HG02938 (cell line): ENCODE results near the gene GLP2R.
A peak's percentile ranks its signal among the peaks of the same experiment; 100 is the strongest.
"Not testable (repeated sequence)": the region's sequence is repeated elsewhere in the genome, so short reads cannot be mapped to it uniquely, and the experiment has no call there.

Experiments used
- ATAC-seq: cut with Tn5 transposase; IDR thresholded peaks from one replicate; pipeline ENCODE4 v1.9.1; 2021; ENCODE audit warnings: mild to moderate bottlenecking, moderate library complexity; ENCODE audit not compliant: unreplicated experiment

Gene GLP2R

DNA sequence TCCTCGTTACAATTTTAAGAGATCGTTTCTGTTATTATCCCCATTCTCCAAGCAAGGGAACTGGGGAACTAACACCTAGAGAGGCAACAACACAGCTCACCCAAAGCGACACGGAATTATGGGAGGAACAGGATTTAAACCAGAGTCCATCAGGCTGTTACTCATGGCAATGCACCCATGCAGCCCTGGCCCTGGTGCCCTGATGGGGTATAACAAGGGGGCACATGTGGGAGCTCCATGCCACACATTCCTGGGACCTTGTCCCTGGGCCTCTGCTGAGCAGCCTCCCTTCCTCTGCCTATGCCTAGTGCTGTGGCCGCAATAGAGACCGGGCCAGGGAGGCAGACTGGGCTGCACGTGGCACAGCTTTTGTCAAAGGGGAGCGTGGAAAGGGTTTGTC, 92.6 kb downstream of the GLP2R start:
- ATAC-seq, result no peak

DNA sequence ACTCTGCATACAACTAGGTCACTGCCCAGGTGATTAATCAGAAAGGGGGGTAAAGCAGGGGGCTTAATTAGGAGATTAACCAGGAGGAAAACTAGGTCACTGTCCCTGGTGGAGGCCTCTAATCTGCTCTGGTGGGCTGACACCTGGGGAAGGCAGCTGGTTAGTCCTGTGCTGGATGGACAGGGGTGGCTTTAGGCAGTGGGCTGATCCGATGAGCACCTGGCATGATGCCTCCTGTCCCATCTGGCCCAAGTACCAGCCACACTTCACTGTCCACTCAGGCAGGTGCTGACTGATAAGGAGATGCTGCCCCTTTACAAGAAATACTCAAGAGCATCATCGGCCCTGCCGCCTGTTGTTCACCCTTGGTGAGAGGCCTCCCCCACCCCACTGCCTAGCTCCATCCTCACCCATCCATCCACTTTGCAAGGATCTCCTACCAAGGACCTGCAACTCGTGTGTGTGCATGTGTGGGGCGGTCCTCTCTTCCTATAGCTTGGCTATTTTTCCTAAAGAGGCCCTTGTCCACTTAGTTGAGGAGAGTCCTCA, 93.2 kb downstream of the GLP2R start:
- ATAC-seq, result no peak

DNA sequence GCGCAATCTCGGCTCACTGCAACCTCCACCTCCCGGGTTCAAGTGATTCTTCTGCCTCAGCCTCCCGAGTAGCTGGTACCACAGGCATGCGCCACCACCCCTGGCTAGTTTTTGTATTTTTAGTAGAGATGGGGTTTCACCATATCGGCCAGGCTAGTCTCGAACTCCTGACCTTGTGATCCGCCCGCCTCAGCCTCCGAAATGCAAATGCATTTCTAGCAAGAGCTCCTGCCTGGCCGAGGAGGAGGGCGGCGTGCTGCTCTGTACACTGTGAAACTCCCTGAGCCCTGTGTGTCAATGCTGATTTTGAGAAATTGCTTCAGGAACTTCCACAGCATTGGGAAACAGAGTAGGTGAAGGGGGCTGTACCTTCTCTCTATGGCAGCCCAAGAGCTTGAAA, 95.5 kb downstream of the GLP2R start:
- ATAC-seq, result not testable (repeated sequence)

DNA sequence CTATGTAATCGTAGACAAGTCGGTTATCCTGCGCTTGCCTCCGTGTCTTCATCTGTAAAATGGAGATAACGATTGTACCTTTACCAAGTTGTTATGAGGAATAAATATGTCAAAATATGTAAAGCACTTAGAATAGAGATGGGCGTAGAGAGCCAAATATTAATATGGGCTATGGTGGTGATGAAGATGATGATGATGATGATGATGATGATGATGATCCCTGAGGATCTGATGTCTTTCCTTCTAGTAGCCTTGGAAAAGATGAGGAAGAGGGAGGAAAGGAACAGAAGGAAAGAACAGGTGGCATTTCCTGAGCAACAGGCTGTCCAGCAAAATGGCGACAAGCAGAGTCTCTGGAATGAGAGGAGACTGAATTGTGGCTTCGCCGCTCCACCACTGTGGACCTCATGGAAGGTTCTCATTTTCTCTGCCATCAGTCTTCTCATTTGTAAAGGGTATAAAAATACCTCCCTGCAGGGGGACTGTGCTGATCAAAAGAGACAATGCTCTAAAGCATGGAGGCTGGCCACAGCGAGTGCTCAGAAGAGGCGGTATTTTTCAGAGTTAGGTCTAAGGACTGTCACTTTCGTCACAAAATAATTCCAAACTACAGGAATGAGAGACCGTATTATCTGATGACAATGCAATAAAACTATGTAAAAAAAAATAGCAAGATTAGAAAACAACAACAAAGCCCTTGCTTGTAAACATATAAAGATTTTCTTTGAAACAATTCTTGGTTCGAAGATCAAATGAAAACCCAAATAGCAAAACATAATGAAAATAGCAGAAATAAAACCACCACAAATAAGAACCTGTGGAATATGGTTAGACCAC, 96.5 kb downstream of the GLP2R start:
- ATAC-seq, result no peak

DNA sequence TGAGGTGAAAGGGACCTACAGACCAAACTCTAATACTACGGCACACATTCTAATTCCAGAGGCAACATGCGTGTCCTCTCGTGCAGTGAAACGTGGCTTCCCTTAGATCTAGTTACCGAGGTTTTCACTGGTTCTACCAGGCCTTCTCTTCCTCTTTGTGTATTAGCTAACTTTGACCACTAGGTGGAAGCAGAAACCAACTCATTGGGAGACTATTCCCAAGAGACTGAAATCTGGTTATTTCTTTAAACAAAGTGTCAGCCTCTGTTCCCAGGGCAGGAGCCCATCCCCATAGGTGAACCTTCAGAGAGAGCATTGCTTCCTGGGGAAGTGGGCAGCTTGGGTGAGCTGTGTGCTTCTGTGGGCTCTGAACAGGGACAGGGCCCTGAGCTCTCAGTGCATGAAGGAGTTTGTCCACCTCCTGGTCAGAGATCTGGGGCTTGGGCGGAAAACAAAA, 99.0 kb downstream of the GLP2R start:
- peak; percentile 63 for ATAC-seq

DNA sequence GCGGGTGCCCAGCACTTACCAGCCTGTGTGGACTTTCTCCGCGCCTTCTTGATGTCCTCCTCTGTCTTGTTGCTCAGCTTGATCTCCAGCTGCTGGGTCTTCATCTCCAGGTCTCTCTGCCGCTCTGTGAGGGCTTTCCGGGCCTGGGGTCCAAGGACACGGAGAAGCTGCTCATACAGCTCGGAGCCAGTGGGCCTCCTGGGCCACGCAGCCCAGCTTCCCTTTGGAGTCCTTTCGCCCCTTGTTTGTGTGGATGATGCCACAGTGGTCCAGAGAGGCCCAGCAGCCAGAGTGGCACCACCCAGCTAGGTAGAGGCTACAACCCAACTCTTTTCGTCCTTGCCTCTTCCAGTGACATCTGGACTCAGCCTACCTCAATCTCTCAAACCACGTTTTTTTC, 99.7 kb downstream of the GLP2R start:
- no peak for ATAC-seq

DNA sequence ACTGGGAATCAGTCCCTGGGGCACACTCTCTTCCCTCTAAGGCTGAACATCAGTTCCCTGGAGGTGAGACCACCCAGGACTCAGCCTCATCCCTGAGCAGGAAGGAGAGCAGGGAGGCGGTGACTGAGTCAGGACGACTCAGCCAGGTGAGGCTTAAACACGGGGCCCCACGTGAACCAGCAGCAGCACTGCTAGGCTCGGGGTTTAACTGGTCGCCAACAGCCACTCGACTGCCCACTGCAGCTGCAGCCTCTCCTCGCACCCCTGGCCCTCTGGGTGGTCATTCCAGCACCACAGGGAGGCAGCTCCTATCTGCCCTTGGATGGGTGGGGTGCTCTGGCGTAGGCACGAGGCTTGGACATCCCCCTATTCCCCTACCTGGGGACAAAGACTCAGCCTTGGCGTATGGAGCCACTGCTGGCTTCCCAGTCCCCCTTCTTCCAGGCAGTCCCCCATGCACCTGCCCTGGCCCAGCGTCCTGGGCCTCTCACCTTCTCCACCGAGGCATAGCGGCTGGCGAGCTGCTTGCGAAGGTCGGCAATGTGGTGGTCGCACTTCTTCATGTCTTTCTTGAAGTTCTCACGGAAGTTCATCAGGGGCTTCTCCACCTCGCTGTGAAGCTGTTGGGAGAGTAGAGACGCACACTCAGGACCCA, 100.6 kb downstream of the GLP2R start:
- ATAC-seq, result no peak

DNA sequence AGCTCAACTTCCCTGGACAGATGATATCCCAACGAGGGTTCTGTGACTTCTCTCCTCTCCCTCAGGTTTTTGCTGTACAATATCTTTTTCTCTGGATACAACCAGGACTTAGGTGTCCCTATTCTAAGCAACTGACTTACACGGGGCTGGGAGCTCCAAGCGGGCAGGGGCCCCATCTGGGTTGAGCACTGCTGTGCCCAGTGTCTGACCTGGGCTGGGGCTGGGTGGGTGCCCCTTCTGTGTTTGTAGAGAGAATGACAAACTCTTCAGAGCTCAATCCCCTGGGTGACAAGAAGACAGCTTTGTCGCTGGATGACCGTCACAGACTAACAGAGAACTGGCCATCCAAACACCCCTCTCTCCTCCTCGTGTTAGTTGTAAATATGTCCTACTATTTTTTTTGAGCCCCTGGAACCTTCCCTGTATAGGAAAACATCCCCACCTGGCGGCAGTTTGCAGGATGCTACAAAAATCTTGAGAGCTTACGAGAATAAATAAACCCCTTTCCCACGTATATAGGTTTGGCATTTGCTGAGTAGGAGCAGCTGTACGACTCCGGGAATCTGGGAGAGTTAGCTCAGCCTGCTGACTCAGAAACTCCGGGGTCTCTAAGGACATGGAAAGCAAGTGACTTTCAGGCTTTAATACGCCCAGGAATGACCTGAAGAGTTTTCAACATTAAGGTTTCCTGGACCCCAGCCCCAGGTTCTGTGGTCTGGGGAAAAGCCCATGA, 103.0 kb downstream of the GLP2R start:
- ATAC-seq, result no peak

DNA sequence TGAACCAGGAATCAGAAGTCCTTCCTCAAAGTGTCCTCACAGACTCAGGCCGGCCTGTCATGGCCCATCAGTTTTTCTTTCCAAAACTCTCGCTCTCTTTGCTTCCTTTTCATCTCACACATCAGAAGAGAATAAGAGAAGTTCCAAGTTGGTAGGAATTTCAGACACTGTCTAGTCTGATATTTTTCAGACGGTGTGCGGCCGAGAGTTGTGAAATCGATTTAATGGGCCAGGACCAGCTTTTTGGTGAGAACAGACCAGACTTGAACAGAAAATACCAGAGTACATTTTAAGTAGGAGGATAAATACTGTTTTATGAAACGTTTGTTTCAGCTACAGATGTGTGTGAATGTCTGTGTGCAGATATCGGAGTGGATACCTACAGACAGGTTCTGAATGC, 104.1 kb downstream of the GLP2R start:
- no peak for ATAC-seq

DNA sequence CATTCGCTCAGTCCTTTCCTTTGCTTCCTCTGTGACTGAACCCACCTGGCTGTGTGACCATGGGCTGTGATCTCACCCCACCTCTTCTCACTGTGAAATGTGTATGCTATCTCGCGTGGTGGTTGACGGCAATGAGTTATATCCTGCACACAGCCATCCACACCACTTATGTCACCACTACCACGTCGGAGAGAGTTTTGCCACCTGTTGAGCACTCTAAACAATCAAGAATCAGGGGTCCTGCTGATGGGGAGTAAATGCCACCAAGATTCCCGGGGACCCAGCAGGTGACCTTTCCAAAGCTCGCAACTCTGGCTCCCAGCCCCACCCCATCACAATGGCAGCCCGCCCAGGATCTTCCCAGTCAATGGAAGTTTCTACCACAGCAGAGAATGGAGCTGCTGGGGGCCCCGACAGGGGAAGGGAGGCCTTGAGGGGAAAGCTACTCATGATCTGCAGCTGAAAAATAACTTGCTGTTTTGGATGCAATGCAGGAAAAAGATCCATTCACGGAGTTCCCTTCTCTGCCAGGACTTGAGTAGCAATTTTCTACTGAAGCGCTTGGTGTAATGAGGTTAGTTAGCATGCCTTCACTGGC, 105.5 kb downstream of the GLP2R start:
- no peak for ATAC-seq

DNA sequence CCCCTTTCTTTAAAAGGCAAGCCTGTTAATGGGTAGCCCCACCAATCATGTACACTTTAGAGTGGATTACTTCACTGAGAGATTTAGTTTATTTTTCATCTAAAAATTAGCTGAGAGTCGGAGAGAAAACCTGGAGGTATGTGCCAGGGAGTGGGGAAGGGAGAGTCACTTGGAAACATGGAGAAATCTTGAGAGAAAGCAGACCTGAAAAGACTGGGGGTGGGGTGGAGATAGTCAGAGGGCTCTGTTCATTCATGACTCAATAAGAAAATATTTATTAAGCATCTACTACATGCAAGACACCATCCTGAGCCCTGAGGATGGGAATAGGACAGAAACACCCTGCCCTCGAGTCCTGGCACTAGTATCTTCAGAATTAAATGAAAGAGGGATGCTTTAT, 106.8 kb downstream of the GLP2R start:
- no peak for ATAC-seq

DNA sequence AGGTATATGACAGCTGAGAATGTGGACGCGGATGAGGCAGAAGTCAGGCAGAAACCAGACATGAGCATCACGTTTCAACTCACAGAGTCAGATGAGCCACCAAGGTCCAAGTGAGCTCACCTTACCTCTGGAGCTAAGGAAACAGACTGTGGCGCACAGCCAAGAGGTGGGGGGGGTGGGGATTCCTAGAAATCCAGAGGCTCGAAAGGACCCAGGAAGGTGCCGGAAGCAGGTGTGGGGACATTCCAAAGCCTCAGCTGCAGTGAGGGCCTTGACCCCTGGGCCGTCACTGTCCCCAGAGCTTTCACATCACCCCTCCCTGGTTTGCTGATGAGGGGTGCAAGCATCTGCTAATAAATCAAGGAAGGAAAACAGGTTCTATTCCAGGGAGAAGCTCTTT, 108.6 kb downstream of the GLP2R start:
- ATAC-seq, result no peak

DNA sequence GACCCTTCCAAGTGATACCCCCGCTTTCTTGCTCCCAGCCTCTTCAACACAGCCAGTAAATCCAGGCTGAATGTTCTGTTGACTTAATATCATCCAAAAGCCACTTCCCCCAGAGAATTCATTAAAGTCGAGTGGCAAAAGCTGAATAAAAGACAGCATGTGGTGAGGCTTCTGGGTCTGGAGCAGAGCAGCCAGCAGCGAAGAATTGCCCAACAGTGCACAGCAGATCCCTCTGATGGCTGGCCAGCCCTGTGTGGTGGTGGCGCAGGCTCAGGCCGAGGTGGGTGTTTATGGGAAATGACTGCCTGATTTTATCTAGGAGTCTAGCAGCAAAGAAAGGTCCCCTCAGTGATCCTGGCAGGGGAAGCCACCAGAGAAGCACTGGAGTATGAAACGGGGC, 109.7 kb downstream of the GLP2R start:
- no peak for ATAC-seq

DNA sequence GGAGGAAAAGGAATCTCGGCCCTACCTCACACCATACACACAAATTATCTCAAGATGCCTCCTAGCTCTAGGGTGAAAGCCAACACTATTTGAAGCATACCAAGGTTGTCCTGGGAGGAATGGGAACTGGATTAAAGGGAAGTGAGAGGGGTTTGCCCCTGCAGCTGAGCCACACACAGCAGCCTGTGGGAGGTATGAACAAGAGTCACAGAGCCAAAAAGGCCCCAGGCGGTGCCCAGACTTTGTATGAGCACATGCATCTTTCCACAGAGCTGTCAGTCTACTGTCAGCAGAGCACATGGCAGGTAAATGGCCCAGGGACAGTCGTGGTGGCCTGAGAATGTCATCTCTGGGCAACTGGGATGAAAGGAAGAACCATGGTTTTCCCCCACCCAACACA, 110.4 kb downstream of the GLP2R start:
- no peak for ATAC-seq

DNA sequence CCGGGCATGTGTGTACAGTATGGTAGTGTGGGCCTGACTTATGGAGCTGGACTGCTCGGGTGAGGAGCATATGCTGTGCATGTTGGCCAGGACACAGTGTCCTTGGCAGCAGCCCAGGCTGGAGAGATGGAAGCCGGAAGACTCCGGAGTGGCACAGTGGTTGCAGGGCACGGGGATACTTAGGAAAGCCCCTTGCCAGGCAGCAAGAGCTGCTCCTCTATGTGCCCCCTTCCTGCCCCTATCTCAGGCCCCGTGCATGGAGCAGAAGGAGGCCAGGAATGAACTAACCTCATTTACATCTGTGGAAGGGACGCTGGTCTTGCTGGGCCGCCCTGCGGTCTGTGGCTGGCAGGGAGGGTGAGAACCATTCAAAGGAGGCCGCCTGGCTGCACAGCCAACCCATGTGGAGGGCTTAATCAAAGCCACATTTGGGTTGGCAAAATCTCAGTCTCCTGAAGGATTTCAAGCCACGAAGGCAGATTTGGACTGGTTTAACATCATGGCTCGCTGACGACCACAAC, 111.6 kb downstream of the GLP2R start:
- ATAC-seq, result no peak

DNA sequence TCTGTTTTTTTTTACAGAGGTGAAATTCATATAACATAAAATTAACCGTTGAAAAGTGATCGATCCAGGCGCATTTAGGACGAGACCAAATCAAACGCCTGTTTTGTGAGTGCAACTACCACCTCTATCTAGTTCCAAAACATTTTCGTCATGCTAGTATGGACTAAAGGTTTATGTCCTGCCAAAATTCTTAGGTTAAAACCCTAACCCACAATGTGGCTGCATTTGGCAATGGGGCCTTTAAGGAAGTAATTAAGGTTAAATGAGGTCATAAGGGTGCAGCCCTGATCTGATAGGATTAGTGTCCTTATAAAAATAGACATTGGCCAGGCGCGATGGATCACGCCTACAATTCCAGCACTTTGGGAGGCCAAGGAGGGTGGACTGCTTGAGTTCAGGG, 112.2 kb downstream of the GLP2R start:
- ATAC-seq, result no peak

DNA sequence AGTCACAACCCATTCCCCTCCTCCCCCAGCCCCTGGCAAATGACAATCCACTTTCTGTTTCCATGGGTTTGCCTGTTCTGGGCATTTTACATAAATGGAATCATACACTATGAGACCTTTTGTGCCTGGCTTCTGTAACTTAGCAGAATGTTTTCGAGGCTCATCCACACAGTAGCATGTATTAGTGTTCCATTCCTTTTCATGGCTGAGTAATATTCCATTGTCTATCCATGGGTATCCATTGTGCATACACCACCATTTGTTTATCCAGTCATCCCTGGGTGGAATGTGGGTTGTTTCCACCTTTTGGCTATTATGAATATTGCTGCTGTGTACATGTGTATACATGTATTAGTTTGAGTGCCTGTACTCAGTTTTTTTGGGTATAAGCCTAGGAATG, 113.0 kb downstream of the GLP2R start:
- no peak for ATAC-seq

DNA sequence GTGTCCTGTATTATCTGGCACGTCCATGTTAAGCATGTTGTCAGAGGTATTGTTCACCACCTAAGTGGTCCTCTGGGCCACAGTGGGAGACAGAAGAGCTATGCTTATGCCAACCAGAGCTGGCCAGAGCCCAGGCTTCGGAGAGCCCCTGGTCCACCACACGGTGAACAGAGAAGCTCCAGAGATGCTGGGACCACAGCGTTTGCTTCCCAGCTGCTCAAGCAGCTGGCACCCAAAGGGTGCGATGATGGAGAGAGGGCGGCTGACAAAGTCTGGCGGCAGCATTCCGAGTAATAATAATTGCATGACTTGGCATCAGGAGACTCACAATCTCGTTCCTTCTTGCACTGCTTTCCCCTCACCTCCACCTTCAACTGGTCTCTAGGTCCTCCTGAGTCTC, 115.1 kb downstream of the GLP2R start:
- no peak for ATAC-seq

DNA sequence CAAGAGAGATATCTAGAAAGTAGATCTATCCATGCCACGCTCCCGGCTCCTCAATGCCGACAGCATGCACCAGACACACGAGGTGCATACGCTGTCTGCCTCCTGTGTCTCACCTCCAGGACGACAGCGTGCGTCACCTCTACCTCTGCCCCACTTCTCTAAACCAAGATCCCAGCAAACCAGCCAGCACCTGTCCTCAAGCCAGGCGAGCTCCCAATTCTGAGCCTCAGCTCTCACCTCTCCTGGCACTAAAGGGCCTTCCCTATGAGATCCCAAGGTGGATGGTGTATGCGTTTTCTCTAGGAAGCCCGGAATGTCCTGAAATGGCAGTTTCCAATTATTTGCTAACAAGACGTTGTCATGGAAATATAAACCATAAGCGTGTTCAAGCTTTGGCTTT, 115.6 kb downstream of the GLP2R start:
- ATAC-seq, result no peak
